ENCODE results near the gene ADAM10.
"Not testable (repeated sequence)": the region's sequence is repeated elsewhere in the genome, so short reads cannot be mapped to it uniquely, and the experiment has no call there.

ADAM10 gene

GRCh38 chr15:58770519-58770856 lies 21.0 kb upstream of the ADAM10 start (continued):
- peak; percentile 26; the same call in 1 of the 2 replicates for TF ChIP-seq ZBTB48 (tag by site-specific recombination; IDR thresholded peaks at IDR 0.05)
- TF ChIP-seq OSR2 (tag by site-specific recombination; IDR thresholded peaks at IDR 0.05): no peak
- TF ChIP-seq ZSCAN18 (tag by site-specific recombination; IDR thresholded peaks at IDR 0.05): no peak

DNA sequence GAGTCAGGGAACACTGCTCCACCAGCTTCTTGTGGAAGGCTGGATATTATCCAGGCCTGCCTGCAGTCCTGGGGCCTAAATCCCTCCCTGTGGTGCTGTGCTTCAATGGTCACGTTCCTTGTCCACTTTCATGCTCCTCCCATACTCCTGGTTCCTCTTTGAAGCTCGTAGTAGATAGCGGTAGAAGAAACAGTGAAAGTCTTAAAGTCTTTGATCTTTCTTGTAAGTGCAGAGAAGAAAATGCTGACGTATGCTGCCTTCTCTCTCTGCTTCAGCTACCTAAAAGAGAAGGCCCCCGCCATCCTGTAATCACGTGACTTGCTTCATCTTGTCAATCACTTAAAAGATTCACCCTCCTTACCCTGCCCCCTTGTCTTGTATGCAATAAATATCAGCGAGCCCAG lies 19.1 kb upstream of the ADAM10 start:
- CTCF ChIA-PET; H3K4me3 ChIP-seq (ENCODE audit: low read depth, low read length); POLR2A ChIA-PET; H3K36me3 ChIP-seq (ENCODE audit: control insufficient read depth in 2 of 2, insufficient read depth in 1 of 2, low read length in 2 of 2); H3K27ac ChIP-seq (ENCODE audit: extremely low read depth, low read depth, low read length); H3K4me1 ChIP-seq (ENCODE audit: control insufficient read depth, insufficient read depth, low read length); H3K9me3 ChIP-seq (ENCODE audit: control insufficient read depth, insufficient read depth, low read depth, low read length): not testable (repeated sequence)

DNA sequence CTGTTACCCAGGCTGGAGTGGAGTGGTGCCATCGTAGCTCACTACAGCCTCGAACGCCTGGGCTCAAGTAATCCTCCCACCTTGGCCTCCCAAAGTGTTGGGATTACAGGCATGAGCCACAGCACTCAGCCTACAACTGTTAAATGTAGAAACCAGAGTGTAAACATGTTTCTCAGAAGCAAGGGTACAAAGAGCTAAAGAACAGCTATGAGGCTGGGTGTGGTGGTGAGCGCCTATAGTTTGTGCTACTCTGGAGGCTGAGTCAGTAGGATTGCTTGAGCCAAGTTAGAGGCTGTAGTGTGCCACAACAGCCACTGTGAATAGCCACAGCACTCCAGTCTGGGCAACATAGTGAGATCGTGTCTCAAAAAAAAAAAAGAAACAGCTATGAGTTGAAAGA lies 16.8 kb upstream of the ADAM10 start:
- Histone ChIP-seq H3K4me1 (ENCODE audit: control insufficient read depth, insufficient read depth, low read length) (no peaks in the 10 kb centered on the region; the same call in 1 of the 2 replicates), H3K9me3 (ENCODE audit: control insufficient read depth, insufficient read depth, low read depth, low read length) (no peaks in the 10 kb centered on the region), H3K27ac (ENCODE audit: extremely low read depth, low read depth, low read length) (no peak overlapping the region), H3K36me3 (ENCODE audit: control insufficient read depth in 2 of 2, insufficient read depth in 1 of 2, low read length in 2 of 2) (no peaks in the 10 kb centered on the region), H3K4me3 (ENCODE audit: low read depth, low read length) (no peak overlapping the region)
- ChIA-PET CTCF (no interaction called here), POLR2A (interaction anchor here (0.6 to 1.7 kb wide), 2 partner anchors 16 to 1402 kb away, joined by 4 to 6 read pairs; partner anchors contain the start of gene ADAM10)
- no peak for TF ChIP-seq ZNF184 (tag by site-specific recombination; IDR thresholded peaks at IDR 0.05)
- TF ChIP-seq KLF16 (tag by site-specific recombination; IDR thresholded peaks at IDR 0.05): no peak
- TF ChIP-seq ZNF24 (tag by site-specific recombination; IDR thresholded peaks at IDR 0.05): no peak
- TF ChIP-seq ZNF768 (tag by site-specific recombination; IDR thresholded peaks at IDR 0.05): no peak

GRCh38 chr15:58764468-58764867 lies 15.0 kb upstream of the ADAM10 start:
- POLR2A ChIA-PET: no interaction called here
- Histone ChIP-seq H3K4me1 (ENCODE audit: control insufficient read depth, insufficient read depth, low read length) (no peaks in the 10 kb centered on the region), H3K36me3 (ENCODE audit: control insufficient read depth in 2 of 2, insufficient read depth in 1 of 2, low read length in 2 of 2) (no peaks in the 10 kb centered on the region), H3K9me3 (ENCODE audit: control insufficient read depth, insufficient read depth, low read depth, low read length) (no peaks in the 10 kb centered on the region), H3K4me3 (ENCODE audit: low read depth, low read length) (no peak overlapping the region), H3K27ac (ENCODE audit: extremely low read depth, low read depth, low read length) (no peak overlapping the region)
- TF ChIP-seq ZSCAN18 (tag by site-specific recombination; IDR thresholded peaks at IDR 0.05): no peak
- CTCF ChIA-PET: no interaction called here

GRCh38 chr15:58762731-58763130 lies 13.2 kb upstream of the ADAM10 start:
- ChIA-PET POLR2A (no interaction called here), CTCF (no interaction called here)
- Histone ChIP-seq H3K9me3 (ENCODE audit: control insufficient read depth, insufficient read depth, low read depth, low read length) (no peaks in the 10 kb centered on the region), H3K4me3 (ENCODE audit: low read depth, low read length) (no peak overlapping the region), H3K36me3 (ENCODE audit: control insufficient read depth in 2 of 2, insufficient read depth in 1 of 2, low read length in 2 of 2) (no peaks in the 10 kb centered on the region), H3K4me1 (ENCODE audit: control insufficient read depth, insufficient read depth, low read length) (no peaks in the 10 kb centered on the region), H3K27ac (ENCODE audit: extremely low read depth, low read depth, low read length) (no peak overlapping the region)
- TF ChIP-seq ZNF16 (tag by site-specific recombination; IDR thresholded peaks at IDR 0.05; ENCODE audit: low read depth) (no peak), ZNF645 (tag by site-specific recombination; IDR thresholded peaks at IDR 0.05) (no peak), EGR2 (tag by site-specific recombination; IDR thresholded peaks at IDR 0.05; ENCODE audit: low read depth) (no peak), ZNF132 (tag by site-specific recombination; IDR thresholded peaks at IDR 0.05; ENCODE audit: borderline replicate concordance) (no peak), ZNF140 (tag by site-specific recombination; IDR thresholded peaks at IDR 0.05) (no peak), ZSCAN16 (tag by site-specific recombination; IDR thresholded peaks at IDR 0.05) (no peak)

All from HEK293 (cell line).